ENCODE results near the gene IFIT2.

GRCh38 chr10:89263091-89263490, 38.8 kb upstream of the IFIT2 start:
- TF ChIP-seq CTCF (IDR thresholded peaks at IDR 0.05; ENCODE audit: low read depth, low read length, missing input control), result no peak
- TF ChIP-seq RAD21 (IDR thresholded peaks at IDR 0.05), result no peak
- TF ChIP-seq ATF3 (IDR thresholded peaks at IDR 0.05), result no peak
- no peak for TF ChIP-seq TAF1 (conservative IDR thresholded peaks at IDR 0.05)

All from liver (tissue), 3 donors.